Activated naive CD8-positive, alpha-beta T cell (primary cell): ENCODE data around the gene C11orf58.

Experiments
- H3K27ac Mint-ChIP-seq: one replicate; pipeline ENCODE4 v1.8.0; 2021; ENCODE audit warnings: mixed read lengths
- H3K27me3 Mint-ChIP-seq: one replicate; pipeline ENCODE4 v1.8.0; 2021; ENCODE audit warnings: mixed read lengths
- H3K36me3 Mint-ChIP-seq: one replicate; pipeline ENCODE4 v1.8.0; 2021; ENCODE audit warnings: mixed read lengths
- H3K4me1 Mint-ChIP-seq: one replicate; pipeline ENCODE4 v1.8.0; 2021; ENCODE audit warnings: low read depth, mixed read lengths
- H3K4me3 Mint-ChIP-seq: one replicate; pipeline ENCODE4 v1.8.0; 2021; ENCODE audit warnings: mild to moderate bottlenecking, mixed read lengths
- H3K9me3 Mint-ChIP-seq: one replicate; pipeline ENCODE4 v1.8.0; 2021; ENCODE audit warnings: low read depth, mixed read lengths

Gene C11orf58

GRCh38 chr11:16787035-16787742 lies 48.7 kb downstream of the C11orf58 start:
- no peak overlapping the region for H3K4me3 Mint-ChIP-seq
- no peaks in the 10 kb centered on the region for H3K36me3 Mint-ChIP-seq
- no peaks in the 10 kb centered on the region for H3K27me3 Mint-ChIP-seq
- H3K4me1 Mint-ChIP-seq, result no peaks in the 10 kb centered on the region
- H3K9me3 Mint-ChIP-seq, result no peaks in the 10 kb centered on the region
- H3K27ac Mint-ChIP-seq, result no peak overlapping the region

GRCh38 chr11:16788141-16789062 lies 50.0 kb downstream of the C11orf58 start:
- H3K27ac Mint-ChIP-seq, result no peak overlapping the region

DNA sequence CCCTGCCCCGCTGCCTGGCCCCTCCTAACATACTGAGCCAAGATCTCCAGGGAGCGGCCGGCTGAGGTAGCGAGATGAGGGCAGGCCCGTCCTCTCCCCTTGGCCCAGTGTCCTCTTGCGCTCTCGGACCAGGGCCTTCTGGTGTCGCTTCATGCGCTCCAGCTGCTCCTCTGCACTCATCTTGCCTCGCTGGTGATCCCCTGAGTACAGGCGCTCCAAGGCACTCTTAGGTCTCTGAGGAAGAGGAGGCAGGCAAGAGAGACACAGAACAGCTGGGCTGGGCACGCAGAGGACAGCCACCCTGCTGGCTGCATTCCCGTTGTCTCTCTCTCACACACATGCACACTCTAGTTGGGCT lies 50.6 kb downstream of the C11orf58 start:
- Mint-ChIP-seq H3K4me3 (no peak overlapping the region), H3K9me3 (no peaks in the 10 kb centered on the region), H3K27ac (no peak overlapping the region)

More at GRCh38 chr11:16788141-16789062, 50.0 kb downstream of the C11orf58 start:
- H3K4me1 Mint-ChIP-seq, result no peaks in the 10 kb centered on the region
- no peaks in the 10 kb centered on the region for H3K9me3 Mint-ChIP-seq
- no peak overlapping the region for H3K4me3 Mint-ChIP-seq
- H3K27me3 Mint-ChIP-seq, result no peaks in the 10 kb centered on the region
- no peaks in the 10 kb centered on the region for H3K36me3 Mint-ChIP-seq

GRCh38 chr11:16789560-16790485 lies 51.4 kb downstream of the C11orf58 start:
- Mint-ChIP-seq H3K36me3 (no peaks in the 10 kb centered on the region), H3K4me3 (no peak overlapping the region), H3K9me3 (no peaks in the 10 kb centered on the region), H3K27me3 (no peaks in the 10 kb centered on the region), H3K27ac (no peak overlapping the region), H3K4me1 (peaks cover 1% of the 10 kb centered on the region)

More for the DNA sequence above, 50.6 kb downstream of the C11orf58 start:
- Mint-ChIP-seq H3K36me3 (no peaks in the 10 kb centered on the region), H3K4me1 (no peaks in the 10 kb centered on the region), H3K27me3 (no peaks in the 10 kb centered on the region)

DNA sequence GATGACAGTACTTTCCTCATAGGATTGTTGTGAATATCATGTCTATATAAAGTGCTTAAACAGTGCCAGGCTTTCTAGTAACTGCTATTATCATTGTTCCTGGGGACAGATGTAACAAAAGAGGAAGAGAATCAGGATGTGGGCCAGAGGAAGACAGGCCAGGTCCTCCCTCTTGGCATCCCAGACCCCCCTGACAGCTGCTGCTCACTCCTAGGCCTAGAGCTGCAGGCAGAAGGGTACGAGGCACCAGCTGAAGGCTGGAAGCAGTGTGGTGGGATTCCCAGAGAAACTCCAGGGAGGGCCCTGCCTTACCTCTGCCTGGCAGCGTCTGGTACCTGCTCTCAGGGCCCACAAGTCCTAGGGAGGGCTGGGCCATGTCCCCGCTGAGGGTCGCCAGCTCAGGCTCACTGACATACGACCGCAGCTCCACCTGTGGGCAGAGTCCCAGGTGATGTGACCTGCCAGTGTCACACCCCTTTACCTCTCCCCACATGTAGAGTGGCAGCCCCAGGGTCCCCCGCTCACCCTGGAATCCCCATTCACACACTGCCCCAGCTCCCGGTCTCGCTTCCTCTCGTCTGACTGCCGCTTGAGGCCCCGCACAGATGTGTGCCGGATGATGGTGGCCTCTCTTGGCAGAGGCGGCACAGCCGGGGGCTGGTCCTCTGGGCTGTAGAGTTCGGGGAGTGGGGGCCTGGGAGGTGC lies 52.2 kb downstream of the C11orf58 start:
- no peaks in the 10 kb centered on the region for H3K36me3 Mint-ChIP-seq
- peaks cover 6% of the 10 kb centered on the region for H3K4me1 Mint-ChIP-seq
- no peaks in the 10 kb centered on the region for H3K27me3 Mint-ChIP-seq
- H3K9me3 Mint-ChIP-seq, result no peaks in the 10 kb centered on the region
- no peak overlapping the region for H3K4me3 Mint-ChIP-seq
- H3K27ac Mint-ChIP-seq, result no peak overlapping the region

- no peak overlapping the region for H3K27ac Mint-ChIP-seq
- H3K9me3 Mint-ChIP-seq, result no peaks in the 10 kb centered on the region
- H3K27me3 Mint-ChIP-seq, result no peaks in the 10 kb centered on the region
- peaks cover 6% of the 10 kb centered on the region for H3K4me1 Mint-ChIP-seq
- no peaks in the 10 kb centered on the region for H3K36me3 Mint-ChIP-seq
- no peak overlapping the region for H3K4me3 Mint-ChIP-seq
Measured at GRCh38 chr11:16791191-16791961, 52.9 kb downstream of the C11orf58 start.

DNA sequence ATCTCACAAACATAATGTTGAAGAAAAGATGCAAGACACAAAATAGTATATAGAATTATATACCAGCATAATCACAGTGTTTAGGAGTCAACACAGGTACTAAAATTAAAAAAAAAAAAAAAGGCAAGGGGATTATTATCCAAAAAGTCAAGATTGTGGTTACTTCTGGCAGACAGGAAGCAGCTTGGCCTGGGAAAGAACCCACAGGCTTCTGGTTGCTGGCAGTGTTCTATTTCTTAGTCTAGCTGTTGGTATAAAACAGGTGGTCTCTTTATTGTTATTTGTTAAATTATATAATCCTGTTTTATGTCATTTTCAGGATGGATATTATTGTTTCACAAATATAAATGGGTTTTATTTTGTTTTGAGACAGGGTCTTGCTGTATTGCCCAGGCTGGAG lies 54.0 kb downstream of the C11orf58 start:
- Mint-ChIP-seq H3K27ac (no peak overlapping the region), H3K4me3 (no peak overlapping the region), H3K36me3 (no peaks in the 10 kb centered on the region), H3K4me1 (peaks cover 6% of the 10 kb centered on the region), H3K27me3 (no peaks in the 10 kb centered on the region), H3K9me3 (no peaks in the 10 kb centered on the region)

DNA sequence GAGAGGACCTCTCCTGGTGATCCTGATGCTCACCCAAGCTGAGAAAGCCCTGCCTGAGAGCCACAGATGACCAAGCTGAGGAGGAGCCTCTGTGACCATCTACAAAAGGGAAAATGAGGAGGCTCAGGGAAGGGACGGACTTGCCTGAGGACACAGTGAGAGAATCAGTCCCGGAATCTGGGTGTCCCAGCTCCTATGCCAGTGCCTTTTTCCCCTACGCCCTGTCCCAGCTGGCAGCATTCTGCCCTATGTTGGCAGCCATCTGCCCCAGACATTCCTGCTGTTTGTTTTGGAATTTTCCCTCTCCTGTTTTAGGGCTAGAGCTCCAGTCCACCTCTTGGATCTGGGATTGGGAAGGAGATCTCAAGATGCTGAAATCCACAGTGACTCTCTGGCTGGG lies 54.6 kb downstream of the C11orf58 start:
- H3K4me1 Mint-ChIP-seq, result peaks cover 6% of the 10 kb centered on the region
- H3K27ac Mint-ChIP-seq, result no peak overlapping the region
- H3K27me3 Mint-ChIP-seq, result no peaks in the 10 kb centered on the region
- no peak overlapping the region for H3K4me3 Mint-ChIP-seq
- H3K36me3 Mint-ChIP-seq, result no peaks in the 10 kb centered on the region
- H3K9me3 Mint-ChIP-seq, result no peaks in the 10 kb centered on the region

DNA sequence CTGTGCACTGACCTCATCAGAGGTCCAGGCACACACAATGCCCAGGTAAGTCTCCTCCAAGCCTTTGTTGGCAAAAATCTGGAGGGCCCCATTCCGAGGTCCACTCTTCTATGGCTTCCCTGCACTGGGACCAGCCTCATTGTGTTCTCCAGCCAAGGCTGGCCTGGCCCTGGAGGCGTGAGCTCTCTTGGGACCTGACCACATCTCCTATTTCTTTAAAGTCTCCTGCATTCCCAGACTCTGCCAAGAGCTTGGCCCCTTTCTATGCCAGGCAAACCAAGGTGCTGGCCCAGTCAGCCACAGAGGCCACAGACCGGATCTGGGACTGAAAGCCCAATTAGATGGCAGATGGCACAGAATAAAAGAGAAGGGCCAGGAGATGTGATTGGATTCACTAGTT lies 55.1 kb downstream of the C11orf58 start:
- H3K27me3 Mint-ChIP-seq, result no peaks in the 10 kb centered on the region
- H3K27ac Mint-ChIP-seq, result no peak overlapping the region
- H3K36me3 Mint-ChIP-seq, result no peaks in the 10 kb centered on the region
- H3K4me3 Mint-ChIP-seq, result no peak overlapping the region
- H3K9me3 Mint-ChIP-seq, result no peaks in the 10 kb centered on the region
- peaks cover 6% of the 10 kb centered on the region for H3K4me1 Mint-ChIP-seq

DNA sequence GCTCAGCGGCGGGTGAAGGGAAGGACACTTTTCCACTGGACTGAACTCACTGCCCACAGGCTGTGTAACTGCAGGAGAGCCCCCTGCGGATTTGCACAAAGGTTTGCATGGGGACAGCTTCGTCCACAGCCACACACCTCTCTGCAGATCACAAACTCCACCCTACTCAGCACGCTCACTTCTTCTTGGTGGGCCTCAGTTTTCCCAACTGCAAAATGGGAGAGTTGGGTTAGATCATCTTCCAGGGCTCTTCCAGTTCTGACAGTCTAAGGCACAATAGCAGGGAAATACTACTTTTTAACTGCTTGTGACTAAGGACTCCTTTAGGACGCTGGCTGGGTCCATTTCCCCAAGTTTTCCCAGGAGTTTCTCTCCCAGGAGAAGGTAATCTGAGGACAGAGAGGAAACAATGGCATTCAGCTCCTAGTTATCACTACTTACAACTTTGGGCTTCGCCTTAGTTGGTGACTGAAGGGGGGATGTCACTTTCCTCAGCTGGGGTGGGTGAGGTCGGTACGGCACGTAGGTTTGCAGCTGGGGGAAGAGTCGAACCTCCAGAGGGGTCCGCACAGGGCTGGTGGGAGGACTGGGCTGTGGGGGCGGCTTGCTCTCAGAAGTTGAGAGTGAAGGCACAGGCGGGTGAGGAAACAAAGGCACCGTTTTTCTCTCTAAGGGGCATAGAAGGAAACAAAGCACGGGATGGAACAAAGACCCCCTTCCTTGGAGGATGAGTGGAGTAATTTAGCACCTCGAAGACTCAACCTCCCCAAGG lies 55.8 kb downstream of the C11orf58 start:
- Mint-ChIP-seq H3K27ac (no peak overlapping the region), H3K9me3 (no peaks in the 10 kb centered on the region), H3K36me3 (no peaks in the 10 kb centered on the region), H3K4me3 (no peak overlapping the region), H3K27me3 (no peaks in the 10 kb centered on the region), H3K4me1 (peaks cover 6% of the 10 kb centered on the region)

GRCh38 chr11:16795146-16795545 lies 56.7 kb downstream of the C11orf58 start:
- no peaks in the 10 kb centered on the region for H3K9me3 Mint-ChIP-seq
- no peak overlapping the region for H3K4me3 Mint-ChIP-seq
- H3K36me3 Mint-ChIP-seq, result no peaks in the 10 kb centered on the region
- no peaks in the 10 kb centered on the region for H3K27me3 Mint-ChIP-seq
- H3K27ac Mint-ChIP-seq, result no peak overlapping the region
- peaks cover 6% of the 10 kb centered on the region for H3K4me1 Mint-ChIP-seq

- Mint-ChIP-seq H3K4me1 (peaks cover 6% of the 10 kb centered on the region), H3K36me3 (no peaks in the 10 kb centered on the region), H3K9me3 (no peaks in the 10 kb centered on the region), H3K4me3 (no peak overlapping the region), H3K27me3 (no peaks in the 10 kb centered on the region), H3K27ac (no peak overlapping the region)
Measured at GRCh38 chr11:16796311-16796710, 57.9 kb downstream of the C11orf58 start.

DNA sequence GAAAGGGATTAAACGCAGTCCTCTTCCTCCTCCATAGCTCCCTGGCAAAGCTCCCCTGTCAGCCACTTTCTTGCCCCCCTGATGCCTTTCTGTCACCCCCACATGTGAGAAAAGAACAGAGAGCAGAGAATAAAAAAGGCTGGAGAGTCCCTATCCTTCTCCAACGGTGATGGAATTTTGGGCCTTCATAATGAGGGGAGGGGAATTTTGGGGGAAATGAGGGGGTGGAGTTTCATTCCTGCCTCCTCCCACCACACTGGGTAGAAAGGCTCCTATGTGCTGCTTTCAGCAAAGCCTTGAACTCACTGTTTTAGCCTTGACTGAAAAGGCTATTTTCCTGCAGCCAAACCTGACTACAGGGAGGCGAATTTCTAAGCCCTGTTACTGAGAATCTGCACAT lies 59.3 kb downstream of the C11orf58 start:
- Mint-ChIP-seq H3K27ac (no peak overlapping the region), H3K27me3 (no peaks in the 10 kb centered on the region), H3K36me3 (no peaks in the 10 kb centered on the region), H3K9me3 (no peaks in the 10 kb centered on the region), H3K4me1 (peaks cover 6% of the 10 kb centered on the region), H3K4me3 (no peak overlapping the region)
